SK-N-SH (cell line): ENCODE data around the gene NLRP7. TPM values are rescaled to one million over a fixed set of nuclear protein-coding genes. Genes with fewer than 3 reads are reported as not detected.

Source experiments
- CTCF ChIA-PET: fragments of 300-600, 350-600 bp; formaldehyde crosslinking; extraction: SDS; loops from one replicate; lab custom pipeline; 2021; lab: Yijun Ruan, JAX
- POLR2A ChIA-PET: fragments of 350-600 bp; sonication (Branson Sonifier 250); formaldehyde crosslinking; extraction: SDS; loops from one replicate; lab custom pipeline; 2020; ENCODE audit warnings: antibody characterized with exemption, inconsistent platforms; lab: Yijun Ruan, JAX
- DNase-seq: peaks from one replicate; pipeline ENCODE4 v3.0.0; 2012
- H2AFZ ChIP-seq: fragments of 200-600 bp; sonication (generic); 2 replicates; pipeline ENCODE4 v1.8.1; 2016; ENCODE audit warnings: antibody characterized with exemption, mild to moderate bottlenecking, low read depth
- H3F3A ChIP-seq: fragments of 200-600 bp; sonication (generic); replicated peaks from 2 replicates; pipeline ENCODE3; 2016; ENCODE audit warnings: antibody characterized with exemption, mild to moderate bottlenecking; ENCODE audit not compliant: insufficient read depth
- H3K27ac ChIP-seq, 2 experiments: fragments of 200-500 bp in 1 of 2; fragments of 200-600 bp in 1 of 2; sonication (Bioruptor generic) in 1 of 2; sonication (generic), shearing (Covaris generic) in 1 of 2; 2 replicates each; pipeline versions ENCODE4 v1.5.1 to v1.6.1; 2014 to 2016; ENCODE audit warnings: low read depth in 2 of 2, inconsistent platforms in 1 of 2, low read length in 1 of 2, mild to moderate bottlenecking in 1 of 2, mixed read lengths in 1 of 2
- H3K27me3 ChIP-seq: fragments of 200-600 bp; sonication (generic), shearing (Covaris generic); 2 replicates; pipeline ENCODE4 v1.6.1; 2016; ENCODE audit warnings: mixed run types; ENCODE audit not compliant: insufficient read depth
- H3K36me3 ChIP-seq, 2 experiments: fragments of 200-500 bp in 1 of 2; fragments of 200-600 bp in 1 of 2; sonication (Bioruptor generic) in 1 of 2; sonication (generic) in 1 of 2; replicated peaks in 1 of 2; 2 replicates each; pipeline versions ENCODE3 to v1.5.1; 2014 to 2016; ENCODE audit warnings: low read length in 1 of 2, mild to moderate bottlenecking in 1 of 2; ENCODE audit not compliant: insufficient read depth in 2 of 2, control insufficient read depth in 1 of 2
- H3K4me1 ChIP-seq, 2 experiments: fragments of 200-500 bp in 1 of 2; fragments of 200-600 bp in 1 of 2; sonication (Bioruptor generic) in 1 of 2; sonication (generic), shearing (Covaris generic) in 1 of 2; 2 replicates each; pipeline versions ENCODE4 v1.5.1 to v1.6.1; 2014 to 2016; ENCODE audit warnings: low read depth in 1 of 2, low read length in 1 of 2, mixed run types in 1 of 2; ENCODE audit not compliant: insufficient read depth in 2 of 2, control insufficient read depth in 1 of 2
- H3K4me2 ChIP-seq: fragments of 200-600 bp; sonication (generic), shearing (Covaris generic); 2 replicates; pipeline ENCODE4 v1.6.1; 2017; ENCODE audit warnings: mixed run types
- H3K4me3 ChIP-seq, 2 experiments: fragments of 200-500 bp in 1 of 2; fragments of 200-600 bp in 1 of 2; sonication (Bioruptor generic) in 1 of 2; sonication (generic), shearing (Covaris generic) in 1 of 2; 2 replicates each; pipeline versions ENCODE4 v1.5.1 to v1.8.1; 2014 to 2016; ENCODE audit warnings: low read depth in 2 of 2, inconsistent platforms in 1 of 2, low read length in 1 of 2, mild to moderate bottlenecking in 1 of 2, mixed read lengths in 1 of 2, moderate library complexity in 1 of 2
- H3K79me2 ChIP-seq: fragments of 200-600 bp; sonication (generic); 2 replicates; pipeline ENCODE4 v1.8.1; 2017; ENCODE audit warnings: mild to moderate bottlenecking; ENCODE audit not compliant: insufficient read depth
- H3K9ac ChIP-seq: fragments of 200-600 bp; sonication (generic); 2 replicates; pipeline ENCODE4 v1.6.1; 2017; ENCODE audit warnings: mixed run types
- H3K9me2 ChIP-seq: fragments of 200-600 bp; sonication (generic); 2 replicates; pipeline ENCODE4 v1.6.1; 2017; ENCODE audit warnings: mixed run types
- H3K9me3 ChIP-seq: fragments of 200-600 bp; sonication (generic); 2 replicates; pipeline ENCODE4 v1.6.1; 2017; ENCODE audit warnings: mixed run types, mild to moderate bottlenecking, moderate library complexity
- H4K20me1 ChIP-seq: fragments of 200-600 bp; sonication (generic); 2 replicates; pipeline ENCODE4 v1.6.1; 2017; ENCODE audit warnings: mild to moderate bottlenecking, mixed run types; ENCODE audit not compliant: insufficient read depth
- CTCF ChIP-seq: fragments of 200-600 bp; sonication (generic); IDR thresholded peaks from 2 replicates; pipeline ENCODE4 v1.6.1; 2017; ENCODE audit warnings: antibody characterized with exemption, mild to moderate bottlenecking, moderate library complexity
- ELF1 ChIP-seq: IDR thresholded peaks from 2 replicates; pipeline ENCODE4 v1.4.0; 2012
- FOSL2 ChIP-seq: IDR thresholded peaks from 2 replicates; pipeline ENCODE4 v1.4.0; 2012; ENCODE audit warnings: low read depth, mild to moderate bottlenecking, moderate library complexity, borderline replicate concordance
- FOXJ3 ChIP-seq: sonication (generic); formaldehyde crosslinking; IDR thresholded peaks from 2 replicates; pipeline ENCODE4 v1.5.1; 2020; ENCODE audit warnings: mild to moderate bottlenecking, missing genetic modification reagents
- FOXM1 ChIP-seq: IDR thresholded peaks from 2 replicates; pipeline ENCODE4 v1.4.0; 2012; ENCODE audit warnings: low read depth, mild to moderate bottlenecking
- GABPA ChIP-seq: IDR thresholded peaks from 2 replicates; pipeline ENCODE4 v1.4.0; 2012; ENCODE audit warnings: low read depth, mild to moderate bottlenecking
- GATA2 ChIP-seq: sonication (generic); formaldehyde crosslinking; IDR thresholded peaks from 2 replicates; pipeline ENCODE4 v1.5.0; 2020; ENCODE audit warnings: mild to moderate bottlenecking, missing genetic modification reagents
- IRF3 ChIP-seq: fragments of 150-350 bp; IDR thresholded peaks from 2 replicates; pipeline ENCODE4 v1.6.1; 2016; ENCODE audit warnings: mild to moderate bottlenecking, low read depth, low read length
- MAX ChIP-seq: IDR thresholded peaks from 2 replicates; pipeline ENCODE4 v1.4.0; 2012; ENCODE audit warnings: low read depth
- NRF1 ChIP-seq: IDR thresholded peaks from 2 replicates; pipeline ENCODE4 v1.6.1; 2012; ENCODE audit warnings: low read depth, mild to moderate bottlenecking, low read length
- RAD21 ChIP-seq: IDR thresholded peaks from 2 replicates; pipeline ENCODE4 v1.6.1; 2012; ENCODE audit warnings: mild to moderate bottlenecking, low read length
- RCOR1 ChIP-seq: fragments of 150-350 bp; IDR thresholded peaks from 2 replicates; pipeline ENCODE4 v1.6.1; 2017; ENCODE audit warnings: antibody characterized with exemption, low read length
- RXRA ChIP-seq: IDR thresholded peaks from 2 replicates; pipeline ENCODE4 v1.4.0; 2012; ENCODE audit warnings: low read depth, mild to moderate bottlenecking, borderline replicate concordance
- SIN3A ChIP-seq: IDR thresholded peaks from 2 replicates; pipeline ENCODE4 v1.6.1; 2012; ENCODE audit warnings: low read depth, mild to moderate bottlenecking, low read length, moderate library complexity, borderline replicate concordance
- SMC3 ChIP-seq: IDR thresholded peaks from 2 replicates; pipeline ENCODE4 v1.6.1; 2012; ENCODE audit warnings: low read depth, low read length, improper control_type of control experiment
- TCF12 ChIP-seq: IDR thresholded peaks from 2 replicates; pipeline ENCODE4 v1.4.0; 2012
- TEAD4 ChIP-seq: IDR thresholded peaks from 2 replicates; pipeline ENCODE4 v1.4.0; 2012; ENCODE audit warnings: mild to moderate bottlenecking, borderline replicate concordance; ENCODE audit not compliant: insufficient read depth
- USF1 ChIP-seq: IDR thresholded peaks from 2 replicates; pipeline ENCODE4 v1.4.0; 2012; ENCODE audit warnings: low read depth, borderline replicate concordance
- WGBS: methylation state at CpG from one replicate; pipeline ENCODE4 v1.1.6; 2017; ENCODE audit warnings: low lambda C conversion rate; 5-methylcytosine and 5-hydroxymethylcytosine counted together
- polyA plus RNA-seq, 3 experiments: library from polyadenylated mRNA; depleted of rRNA; stranded (reverse); fragments of >200 nt; gene quantifications; 2 replicates each; pipeline ENCODE4 v1.2.3, GENCODE V29; 2012

NLRP7 gene
- polyA plus RNA-seq (2012; rRNA removed), result not detected in 2 replicates
- polyA plus RNA-seq (2012; cell fraction: cytosol; rRNA removed), result not detected in 2 replicates
- polyA plus RNA-seq (2012; cell fraction: nucleus; rRNA removed), result not detected in 2 replicates

GRCh38 chr19:54947381-54947780 lies at the start of gene NLRP7:
TSS of gene NLRP7 (minus strand) at chr19:54947530.
- Histone ChIP-seq H3K27ac (no peak within 1 kb of the TSS), H3K79me2 (no peaks in the 10 kb centered on the region), H3K9ac (no peak within 1 kb of the TSS), H3K36me3 (no peaks in the 10 kb centered on the region), H3K4me1 (no peaks in the 10 kb centered on the region), H2AFZ (no peak within 1 kb of the TSS), H3K4me2 (no peak within 1 kb of the TSS), H4K20me1 (no peaks in the 10 kb centered on the region), H3K9me2 (no peaks in the 10 kb centered on the region), H3F3A (no peaks in the 10 kb centered on the region), H3K27me3 (peaks cover 46% of the 10 kb centered on the region), H3K9me3 (no peaks in the 10 kb centered on the region), H3K4me3 (no peak within 1 kb of the TSS)
- ChIA-PET CTCF (interaction anchor here (0.6 to 0.7 kb wide), 2 partner anchors 20 to 873 kb away, joined by 3 to 4 read pairs; no protein-coding TSS in a partner anchor), POLR2A (no interaction called here)
- TF ChIP-seq RAD21 (no peak), IRF3 (no peak), FOSL2 (no peak), FOXJ3 (CRISPR knock-in tag) (no peak), NRF1 (no peak), GATA2 (CRISPR knock-in tag) (no peak), FOXM1 (no peak), TEAD4 (no peak), RXRA (no peak), CTCF (no peak), MAX (no peak), GABPA (no peak), RCOR1 (no peak), USF1 (no peak), SIN3A (no peak), ELF1 (no peak), TCF12 (no peak), SMC3 (no peak)
- no peak for DNase-seq
- WGBS, result 6% methylated on average over 8 of the region's 8 CpGs
